Activated T-cell treated with anti-CD3 and anti-CD28 coated beads, Interleukin-2, amount 50 U/mL, for 48 hours (primary cell): ENCODE data around the gene DENND1C.
A peak's percentile ranks its signal among the peaks of the same experiment; 100 is the strongest.

Source experiments
- DNase-seq, 2 experiments: peaks; one replicate each; pipeline ENCODE4 v3.0.0-alpha.2; 2020

Gene DENND1C

DNA sequence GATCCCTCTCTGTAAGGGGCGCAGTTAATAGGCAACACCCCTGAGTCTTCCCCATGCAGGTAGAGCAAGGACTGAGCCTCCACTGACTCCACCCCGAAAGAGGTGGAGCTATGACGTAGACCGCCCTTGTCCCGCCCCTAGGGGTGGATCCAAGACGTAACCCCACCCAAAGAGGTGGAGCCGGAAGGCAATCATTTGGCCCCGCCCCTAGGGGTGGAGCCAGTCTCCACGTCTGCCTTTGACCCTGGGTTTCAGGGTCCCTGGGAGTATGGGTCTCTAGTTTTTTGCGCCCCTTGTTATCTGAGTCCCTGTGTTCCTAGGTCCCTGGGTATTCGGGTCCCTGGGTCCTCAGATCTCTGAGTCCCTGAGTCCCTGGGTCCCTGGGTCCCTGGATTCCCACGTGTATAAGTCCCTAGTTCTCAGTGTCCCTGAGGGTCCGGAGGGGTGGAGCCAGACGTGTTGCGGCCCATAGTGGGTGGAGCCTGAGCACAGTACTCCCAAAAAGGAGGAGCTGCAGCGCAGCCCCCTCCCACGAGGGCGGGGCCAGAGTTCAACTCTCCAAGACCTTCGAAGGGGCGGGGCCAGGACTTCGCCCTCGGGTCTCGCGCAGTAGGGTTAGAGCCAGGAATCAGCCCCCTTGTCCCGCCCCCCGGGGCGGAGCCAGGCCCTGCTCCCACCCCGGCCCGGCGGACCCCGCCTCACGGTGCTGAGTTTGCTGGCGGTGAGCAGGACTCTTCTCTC is 5.3 kb downstream of the DENND1C start:
- peak; percentile 87 to 90 for DNase-seq

DNA sequence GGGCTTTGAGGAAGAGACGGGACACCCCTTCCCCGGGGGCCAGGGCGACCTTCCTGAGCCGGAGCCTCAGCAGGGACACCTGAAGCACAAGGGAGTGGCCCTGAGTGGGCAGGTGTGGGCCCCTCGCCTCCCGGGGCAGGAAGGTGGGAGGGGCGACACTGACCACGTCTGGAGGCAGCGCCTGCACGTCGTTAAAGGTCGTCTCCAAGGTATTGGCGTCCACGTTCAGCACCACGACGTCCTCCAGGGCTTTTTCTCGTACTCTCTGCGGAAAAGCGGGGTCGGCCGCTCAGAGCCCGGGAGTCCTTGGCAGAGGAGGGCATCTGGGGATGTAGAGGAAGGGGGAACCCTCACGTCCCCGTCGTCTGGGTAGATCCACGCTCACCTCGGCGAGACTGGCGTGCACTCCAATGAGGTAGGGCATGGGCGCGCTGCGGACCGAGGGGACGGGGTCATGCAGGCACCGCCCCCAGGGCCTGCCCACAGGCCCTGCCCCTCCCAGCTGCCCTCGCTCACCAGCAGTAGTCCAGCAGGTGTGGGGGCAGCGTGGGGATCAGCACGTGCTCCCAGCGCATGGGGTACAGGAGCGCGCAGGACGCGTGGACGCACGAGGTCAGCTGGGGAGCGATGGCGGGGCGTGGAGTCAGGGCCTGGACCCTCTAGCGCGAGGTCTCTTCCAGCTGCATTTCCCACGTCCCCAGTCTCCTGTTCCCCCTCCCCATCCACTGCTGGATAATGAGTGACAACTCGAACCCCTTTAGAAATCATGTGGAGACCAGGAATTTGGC is 6.1 kb downstream of the DENND1C start:
- no peak for DNase-seq

- DNase-seq = no peak
These were observed 7.9 kb downstream of the DENND1C start for GRCh38 chr19:6473647-6474046.

DNA sequence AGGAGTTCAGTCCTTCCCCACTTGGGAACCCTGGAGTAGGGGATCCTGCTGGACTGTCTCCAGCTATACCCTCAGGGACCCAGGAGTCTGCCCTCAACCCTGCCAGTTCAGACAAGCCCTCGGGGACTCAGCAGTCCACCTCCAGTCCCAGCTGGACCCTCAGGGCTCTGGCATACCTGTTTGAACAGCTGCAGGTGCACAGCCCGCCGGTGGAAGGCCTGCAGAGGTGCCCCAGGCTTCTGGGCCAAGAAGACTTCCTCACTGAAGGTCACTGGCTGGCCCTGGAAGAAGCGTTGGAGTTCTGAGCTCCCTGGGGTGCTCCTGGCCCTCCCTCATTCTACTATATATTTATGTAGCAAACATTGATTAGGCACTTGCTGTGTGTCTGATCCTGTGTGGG is 8.9 kb downstream of the DENND1C start:
- no peak for DNase-seq

DNA sequence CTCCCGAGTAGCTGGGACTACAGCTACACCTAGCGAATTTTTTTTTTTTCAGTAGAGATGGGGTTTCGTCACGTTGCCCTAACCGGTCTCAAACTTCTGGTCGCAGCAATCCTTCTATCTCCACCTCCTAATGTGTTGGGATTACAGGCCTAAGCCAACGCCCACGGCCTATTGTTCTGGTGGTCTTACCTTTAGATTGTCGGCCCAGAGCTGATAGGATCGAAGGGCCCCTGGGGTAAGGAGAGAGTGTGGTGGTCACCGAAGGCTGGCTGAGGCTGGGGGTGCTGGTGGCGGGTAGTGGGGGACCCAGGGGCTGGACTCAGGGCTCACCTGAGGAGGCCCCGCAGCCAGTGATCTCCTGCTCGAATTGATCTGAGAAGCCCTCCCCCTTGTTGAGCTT is 10.5 kb downstream of the DENND1C start:
- DNase-seq = no peak

DNA sequence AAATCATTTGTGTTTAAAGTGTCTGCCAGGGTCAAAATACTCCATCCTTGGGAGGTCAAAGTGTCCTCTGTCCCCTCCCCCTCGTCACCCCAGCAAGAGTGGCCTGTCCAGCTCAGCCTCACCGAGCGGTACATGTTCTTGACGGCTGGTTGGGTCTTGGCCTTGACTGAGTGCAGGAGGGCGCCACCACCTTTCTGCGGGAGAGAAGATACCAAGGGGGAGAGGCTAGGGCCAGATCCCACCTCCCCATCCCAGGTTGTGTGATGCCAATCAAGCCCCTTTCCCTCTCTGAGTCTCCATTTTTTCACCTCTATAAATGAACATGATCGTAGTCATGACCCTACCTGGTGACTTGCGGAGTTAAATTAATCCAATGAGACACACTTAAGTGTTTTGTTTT is 11.4 kb downstream of the DENND1C start:
- DNase-seq = no peak

- DNase-seq = no peak
These were observed 14.2 kb downstream of the DENND1C start for GRCh38 chr19:6467384-6467783.

DNA sequence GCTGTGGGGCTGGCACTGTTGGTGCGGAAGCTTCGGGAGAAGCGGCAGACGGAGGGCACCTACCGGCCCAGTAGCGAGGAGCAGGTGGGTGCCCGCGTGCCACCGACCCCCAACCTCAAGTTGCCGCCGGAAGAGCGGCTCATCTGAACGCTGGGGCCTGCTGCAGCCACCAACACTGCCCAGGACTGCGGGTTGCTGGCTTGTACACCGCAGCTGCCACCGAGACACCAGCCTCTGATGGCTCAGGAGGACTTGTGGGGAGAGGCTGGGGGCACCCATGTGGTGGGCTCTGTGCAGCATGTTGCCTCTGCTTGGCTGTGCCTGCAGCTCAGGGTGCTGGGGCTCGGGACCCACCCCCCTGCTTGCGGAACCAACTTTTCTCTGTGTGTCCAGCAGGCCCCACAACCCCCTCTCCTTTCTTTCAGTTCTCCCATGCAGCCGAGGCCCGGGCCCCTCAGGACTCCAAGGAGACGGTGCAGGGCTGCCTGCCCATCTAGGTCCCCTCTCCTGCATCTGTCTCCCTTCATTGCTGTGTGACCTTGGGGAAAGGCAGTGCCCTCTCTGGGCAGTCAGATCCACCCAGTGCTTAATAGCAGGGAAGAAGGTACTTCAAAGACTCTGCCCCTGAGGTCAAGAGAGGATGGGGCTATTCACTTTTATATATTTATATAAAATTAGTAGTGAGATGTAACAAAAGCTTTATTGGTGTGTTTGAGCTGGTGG is 14.9 kb downstream of the DENND1C start:
- DNase-seq = no peak

DNA sequence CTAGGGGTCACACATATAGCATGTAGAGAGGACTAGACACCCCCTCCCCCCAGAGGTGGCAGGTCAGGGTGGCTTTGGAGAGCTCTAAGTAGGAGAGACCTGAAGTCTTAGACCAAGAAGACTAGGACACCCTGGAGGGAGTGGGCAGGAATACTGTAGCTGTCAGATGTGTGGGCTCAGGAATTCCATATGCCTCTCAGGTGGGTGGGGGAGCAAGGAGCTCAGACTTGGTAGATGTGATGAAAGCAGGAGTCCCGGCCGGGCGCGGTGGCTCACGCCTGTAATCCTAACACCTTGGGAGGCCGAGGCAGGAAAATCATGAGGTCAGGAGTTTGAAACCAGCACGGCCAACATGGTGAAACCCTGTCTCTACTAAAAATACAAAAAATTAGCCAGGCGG is 15.9 kb downstream of the DENND1C start:
- no peak for DNase-seq

DNA sequence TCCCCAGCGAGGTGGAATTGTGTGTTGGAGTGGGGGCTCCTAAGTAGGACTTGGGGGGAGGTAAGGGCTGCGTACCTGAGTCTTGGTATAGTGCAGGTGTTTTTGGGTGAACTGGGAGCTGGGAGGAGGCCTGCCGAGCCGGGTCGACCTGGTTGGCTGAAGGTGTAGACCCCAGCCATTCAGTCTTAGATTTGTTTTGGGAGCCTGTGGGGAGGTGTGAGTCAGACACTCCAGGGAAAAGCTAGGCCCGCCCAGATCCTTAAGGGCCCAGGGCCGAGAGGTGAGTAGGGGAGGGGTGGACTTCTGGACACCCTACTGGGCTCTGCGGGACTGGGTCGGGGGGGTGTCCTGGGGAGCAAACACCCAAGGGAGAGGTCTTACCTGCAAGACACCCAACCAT is 16.6 kb downstream of the DENND1C start:
- no peak for DNase-seq

DNA sequence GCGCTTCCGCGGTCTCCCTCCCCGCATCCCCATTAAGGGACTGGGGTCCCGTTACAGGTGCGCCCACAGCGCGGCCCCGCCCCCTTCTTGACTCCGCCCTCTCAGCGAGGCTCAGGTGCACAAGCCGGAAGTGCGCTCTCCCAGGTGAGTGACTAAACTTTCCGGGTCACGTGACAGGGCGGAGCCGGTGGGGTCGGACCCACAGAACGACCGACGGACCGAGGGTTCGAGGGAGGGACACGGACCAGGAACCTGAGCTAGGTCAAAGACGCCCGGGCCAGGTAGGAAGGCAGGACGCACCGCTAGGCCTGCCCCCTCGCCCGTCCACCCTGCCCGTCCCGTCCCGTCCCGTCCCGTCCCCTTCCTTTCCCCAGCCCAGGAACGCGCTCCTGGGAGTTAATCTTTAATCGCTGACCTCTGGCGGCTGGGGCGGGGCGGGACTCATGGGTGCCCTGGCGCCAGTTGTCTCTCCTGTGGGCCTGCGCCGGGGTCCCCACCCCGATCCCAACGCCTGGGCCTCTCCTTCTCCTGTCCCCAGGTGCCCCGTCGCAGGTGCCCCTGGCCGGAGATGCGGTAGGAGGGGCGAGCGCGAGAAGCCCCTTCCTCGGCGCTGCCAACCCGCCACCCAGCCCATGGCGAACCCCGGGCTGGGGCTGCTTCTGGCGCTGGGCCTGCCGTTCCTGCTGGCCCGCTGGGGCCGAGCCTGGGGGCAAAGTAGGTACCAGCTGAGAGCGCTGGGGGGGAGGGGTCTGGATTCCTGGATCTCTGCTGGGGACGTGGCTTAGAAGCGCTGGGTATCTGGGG is 17.3 kb downstream of the DENND1C start, which contains the start of gene CRB3:
CRB3 (plus strand) TSS at position 202 of the 804 bp plus-strand sequence; CDS start at position 633, 431 bp downstream.
- no peak for DNase-seq

DNA sequence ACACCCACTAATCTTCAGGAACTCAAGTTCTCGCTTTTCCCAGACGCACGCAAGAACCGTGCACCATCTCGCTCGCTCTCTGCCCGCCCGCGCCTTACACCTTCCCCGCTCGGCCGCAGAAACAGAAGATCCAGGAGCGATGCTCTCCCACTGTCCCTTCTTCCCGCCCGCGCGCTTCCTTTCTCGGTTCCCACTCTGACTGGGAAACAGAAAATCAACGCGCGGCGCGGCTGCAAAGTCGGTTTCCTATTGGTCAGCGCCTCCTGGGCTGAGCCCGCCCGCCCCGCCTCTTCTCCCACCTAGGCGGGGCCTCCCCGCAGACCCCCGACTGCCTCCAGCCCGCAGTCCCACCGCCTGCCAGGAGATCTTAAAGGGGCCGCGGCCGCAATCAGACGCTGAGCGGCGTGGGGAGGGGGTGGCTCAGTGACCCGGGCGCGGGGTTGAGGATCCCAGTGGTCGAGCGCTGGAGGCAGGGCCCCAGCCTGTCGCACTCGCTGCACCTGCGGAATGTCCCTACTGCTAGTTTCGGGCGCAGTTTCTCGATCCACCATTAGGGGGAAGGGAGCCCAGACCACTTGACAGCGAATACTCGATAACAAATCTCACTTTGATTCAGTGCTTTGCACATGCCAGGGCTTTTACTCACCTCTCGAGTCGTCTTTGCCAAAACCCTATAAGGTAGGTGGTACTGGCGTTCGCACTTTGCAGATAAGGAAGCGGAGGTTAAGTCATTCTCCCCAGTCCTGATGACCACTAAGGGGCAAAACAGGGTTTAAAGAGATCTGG is 21.3 kb downstream of the DENND1C start:
- DNase-seq = peak; percentile 98

- DNase-seq = peak; percentile 76 to 77
These were observed 22.1 kb downstream of the DENND1C start, which contains the start of gene SLC25A23 for GRCh38 chr19:6459262-6460098. TSS of gene SLC25A23 (minus strand) at chr19:6459792. CDS start at chr19:6459628, 164 bp downstream.

DNA sequence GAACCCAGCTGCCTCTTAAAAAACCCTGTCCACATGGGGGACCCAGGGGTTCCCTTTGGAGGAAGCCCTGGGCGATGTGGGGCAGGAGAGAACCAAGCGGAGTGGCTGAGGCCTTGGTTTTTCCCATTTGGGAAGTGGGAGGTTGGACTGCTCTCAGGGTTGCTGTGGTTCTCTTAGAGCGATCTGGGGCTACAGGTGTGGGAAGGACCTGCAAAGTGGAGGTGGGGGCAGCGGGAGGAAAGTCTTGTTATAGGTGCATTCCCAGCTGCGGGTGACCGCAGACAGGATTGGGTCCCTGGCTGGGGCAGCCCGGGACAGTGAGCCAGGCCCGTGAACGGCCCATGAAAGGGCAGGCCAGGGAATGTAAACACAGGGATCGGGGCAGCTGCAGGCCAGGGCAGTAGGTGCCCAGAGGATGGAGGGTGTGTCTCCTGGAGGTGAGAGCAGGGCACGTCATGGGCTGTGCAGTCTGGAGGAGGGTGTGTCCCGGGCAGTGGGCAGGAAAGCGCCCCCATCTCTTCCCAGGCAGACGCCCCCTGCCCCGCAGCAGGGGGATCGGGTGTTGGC is 22.8 kb downstream of the DENND1C start:
- DNase-seq = no peak

- no peak for DNase-seq
These were observed 23.5 kb downstream of the DENND1C start for GRCh38 chr19:6457958-6458694.

DNA sequence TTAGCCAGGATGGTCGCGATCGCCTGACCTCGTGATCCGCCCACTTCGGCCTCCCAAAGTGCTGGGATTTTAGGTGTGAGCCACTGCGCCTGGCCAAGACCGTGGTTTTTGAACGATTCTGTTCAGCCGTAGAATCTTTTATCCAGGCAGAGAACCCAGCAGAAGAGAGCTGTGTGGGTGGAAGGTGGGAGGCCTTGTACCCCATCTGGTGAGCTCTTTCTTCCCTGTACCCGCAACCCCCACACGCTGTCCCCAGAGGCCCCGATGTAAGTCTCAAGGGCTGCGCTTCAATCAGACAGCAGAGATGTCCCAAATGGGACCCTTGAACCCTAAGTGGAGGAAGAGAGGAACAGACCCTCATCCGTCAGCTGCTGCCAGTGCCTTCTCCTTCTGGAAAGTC is 25.7 kb downstream of the DENND1C start:
- DNase-seq = no peak

GRCh38 chr19:6453951-6454565 is 27.5 kb downstream of the DENND1C start:
- DNase-seq = no peak

GRCh38 chr19:6452899-6453298 is 28.7 kb downstream of the DENND1C start:
- DNase-seq = no peak

DNA sequence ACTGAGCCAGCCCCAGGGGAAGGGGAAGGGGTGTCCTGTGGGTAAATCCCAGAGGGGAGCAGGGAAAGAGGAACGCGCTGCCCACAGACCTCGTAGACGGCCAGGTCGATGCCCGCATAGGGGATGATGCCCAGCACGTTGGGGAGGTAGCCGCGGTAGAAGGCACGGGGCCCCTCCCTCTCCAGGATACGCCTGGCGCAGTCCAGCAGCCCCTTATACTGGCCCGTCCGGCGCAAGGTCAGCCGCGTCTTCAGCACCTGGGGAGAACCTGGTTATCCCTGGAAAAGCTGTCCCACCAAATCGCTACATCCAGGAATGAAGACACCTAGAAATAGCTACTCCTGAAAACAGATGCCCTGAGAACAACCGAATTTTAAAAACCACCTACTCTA is 29.4 kb downstream of the DENND1C start:
- DNase-seq = no peak
